Measurements from ENCODE around the gene SRPK2.
"Not testable (repeated sequence)": the region's sequence is repeated elsewhere in the genome, so short reads cannot be mapped to it uniquely, and the experiment has no call there.

The SRPK2 gene

DNA sequence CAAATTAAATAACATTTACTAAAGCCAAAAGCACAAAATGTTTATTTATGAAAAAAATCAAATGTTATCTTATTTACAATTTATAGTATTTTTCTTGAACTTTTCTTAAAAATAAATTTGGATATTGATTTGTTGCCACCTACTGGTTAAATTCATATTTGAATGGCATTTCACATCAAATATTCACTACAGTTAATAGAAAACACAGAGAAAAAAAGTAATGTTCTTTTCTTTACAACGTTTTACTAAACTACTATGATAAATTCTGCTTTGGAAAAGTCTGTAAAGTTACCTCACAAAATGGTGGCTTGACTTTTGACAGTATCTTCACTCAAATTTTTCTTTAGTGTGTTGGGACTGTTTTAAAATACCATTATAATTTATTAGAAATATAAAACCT, 52.7 kb downstream of the SRPK2 start:
- no peak for DNase-seq

DNA sequence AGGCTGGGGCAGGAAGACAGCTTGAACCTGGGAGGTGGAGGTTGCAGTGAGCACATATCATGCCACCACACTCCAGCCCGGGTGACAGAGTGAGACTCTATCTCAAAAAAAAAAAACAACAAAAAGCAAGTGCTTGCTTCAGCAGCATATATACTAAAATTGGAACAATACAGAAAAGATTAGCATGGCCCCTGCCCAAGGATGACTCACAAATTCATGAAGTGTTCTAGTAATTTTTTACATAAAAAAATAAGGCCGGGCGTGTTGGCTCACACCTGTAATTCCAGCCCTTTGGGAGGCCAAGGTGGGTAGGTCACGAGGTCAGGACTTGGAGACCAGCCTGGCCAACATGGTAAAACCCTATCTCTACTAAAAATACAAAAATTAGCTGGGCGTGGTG, 56.1 kb downstream of the SRPK2 start:
- not testable (repeated sequence) for DNase-seq

DNA sequence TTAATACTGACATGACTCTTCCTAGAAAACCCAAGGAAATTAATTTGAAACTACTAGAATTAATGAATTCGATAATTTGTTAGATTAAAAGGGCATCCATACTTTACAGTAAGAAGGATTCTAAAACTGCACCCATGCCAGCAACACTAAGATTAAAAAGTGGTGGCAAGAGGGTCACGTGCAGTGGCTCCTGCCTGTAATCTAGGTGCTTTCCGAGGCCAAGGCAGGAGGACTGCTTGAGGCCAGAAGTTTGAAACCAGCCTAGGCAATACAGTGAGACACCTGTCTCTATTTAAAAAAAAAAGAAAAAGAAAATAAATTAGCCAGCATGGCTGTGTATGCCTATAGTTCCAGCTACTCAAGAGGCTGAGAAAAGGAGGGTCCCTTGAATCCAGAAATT, 58.2 kb downstream of the SRPK2 start:
- no peak for DNase-seq

DNA sequence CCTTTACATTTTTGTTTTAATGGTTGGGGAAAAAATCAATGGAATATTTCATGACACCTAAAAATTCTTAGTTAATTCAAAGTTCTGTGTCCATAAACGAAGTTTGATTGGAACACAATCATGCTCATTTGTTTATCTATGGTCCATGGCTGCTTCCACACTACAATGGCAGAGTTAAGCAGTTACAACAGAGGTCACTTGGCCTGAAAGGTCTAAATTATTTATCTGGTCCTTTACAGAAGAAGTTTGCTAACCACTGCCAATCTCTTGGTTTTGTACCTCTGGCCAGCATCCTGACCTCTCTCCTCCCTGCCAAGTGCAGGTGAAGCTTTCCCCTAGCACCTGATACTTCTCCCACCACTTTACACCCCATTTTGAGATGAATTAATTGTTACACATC, 61.5 kb downstream of the SRPK2 start:
- DNase-seq: no peak

DNA sequence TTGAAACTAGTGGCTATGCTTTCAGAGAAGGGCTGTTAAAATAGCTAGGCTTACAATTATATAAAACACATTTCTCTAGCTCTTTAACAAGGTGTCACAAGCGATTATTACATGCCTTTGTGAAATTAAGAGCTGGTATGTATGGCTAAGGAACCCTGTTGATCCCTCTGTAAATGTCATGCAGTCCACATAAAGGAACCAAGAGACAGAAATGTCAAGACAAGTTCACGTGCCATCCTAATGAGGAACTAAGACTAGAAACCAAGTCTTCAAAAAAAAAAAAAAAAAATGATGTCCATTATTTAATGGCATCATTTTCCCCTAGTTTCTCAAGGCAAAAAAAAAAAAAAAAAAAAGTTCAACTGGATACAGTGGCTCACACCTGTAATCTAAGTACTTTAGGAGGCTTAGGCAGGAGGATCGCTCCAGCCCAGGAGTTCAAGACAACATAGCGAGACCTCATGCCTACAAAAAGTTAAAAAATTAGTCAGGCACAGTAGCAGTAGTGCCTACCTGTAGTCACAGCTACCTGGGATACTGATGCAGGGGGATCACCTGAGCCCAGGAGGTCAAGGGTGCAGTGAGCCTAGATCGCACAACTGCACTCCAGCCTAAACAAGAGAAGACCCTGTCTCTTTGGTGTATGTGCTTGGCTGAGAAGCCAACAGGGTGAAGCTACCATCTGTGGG, 63.4 kb downstream of the SRPK2 start:
- DNase-seq: no peak

DNA sequence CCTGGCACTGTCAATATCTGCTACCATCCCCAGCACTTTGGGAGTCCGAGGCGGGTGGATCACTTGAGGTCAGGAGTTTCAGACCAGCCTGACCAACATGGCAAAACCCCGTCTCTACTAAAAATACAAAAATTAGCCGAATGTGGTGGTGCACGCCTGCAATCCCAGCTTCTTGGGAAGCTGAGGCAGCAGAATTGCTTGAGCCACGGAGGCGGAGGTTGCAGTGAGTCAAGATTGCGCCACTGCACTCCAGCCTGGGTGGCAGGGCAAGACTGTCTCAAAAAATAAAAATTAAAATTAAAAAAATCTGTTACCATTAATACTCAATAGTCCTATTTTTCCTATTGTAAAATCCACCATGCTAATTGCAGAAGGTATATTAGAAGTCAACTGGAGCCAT, 64.1 kb downstream of the SRPK2 start:
- not testable (repeated sequence) for DNase-seq

DNA sequence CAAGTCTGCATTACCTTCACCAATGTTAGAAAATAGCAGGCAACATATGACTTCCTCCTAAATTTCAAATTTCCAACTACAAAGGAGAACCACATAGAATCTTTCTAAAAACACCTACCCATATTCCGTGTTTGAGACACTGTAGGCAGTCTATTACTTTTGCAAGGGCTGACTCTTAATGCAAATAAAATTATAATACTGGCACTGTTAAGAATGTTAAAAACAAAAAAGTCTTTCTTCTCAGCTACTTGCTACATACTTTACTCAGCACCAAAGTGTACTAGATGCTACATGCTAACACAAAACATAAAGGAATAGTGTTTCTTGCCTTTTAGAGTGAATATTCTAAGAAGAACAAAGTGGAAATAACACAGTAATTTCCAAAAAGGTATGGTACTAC, 65.4 kb downstream of the SRPK2 start:
- no peak for DNase-seq

DNA sequence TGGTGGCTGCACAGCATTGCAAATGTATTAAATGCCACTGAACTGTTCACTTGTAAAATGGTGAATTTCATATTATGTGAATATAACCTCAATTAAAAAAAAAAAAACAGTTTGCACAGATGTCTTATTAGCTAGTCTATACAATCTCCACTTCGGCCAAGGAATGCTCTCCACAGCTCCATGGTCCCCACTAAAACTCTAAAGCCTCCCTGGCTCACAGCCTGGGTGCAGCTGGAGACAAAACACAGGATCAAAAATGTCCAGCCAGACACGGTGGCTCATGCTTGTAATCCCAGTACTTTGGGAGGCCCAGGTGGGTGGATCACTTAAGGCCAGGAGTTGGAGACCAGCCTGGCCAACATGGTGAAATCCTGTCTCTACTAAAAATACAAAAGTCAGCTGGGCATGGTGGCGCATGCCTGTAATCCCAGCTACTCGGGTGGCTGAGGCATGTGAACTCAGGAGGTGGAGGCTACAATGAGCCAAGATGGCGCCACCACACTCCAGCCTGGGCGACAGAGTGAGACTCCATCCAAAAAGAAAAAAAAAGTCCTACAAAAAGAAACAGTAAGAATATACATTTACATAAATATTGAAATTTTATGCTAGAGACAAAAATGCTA, 66.0 kb downstream of the SRPK2 start:
- DNase-seq: no peak

DNA sequence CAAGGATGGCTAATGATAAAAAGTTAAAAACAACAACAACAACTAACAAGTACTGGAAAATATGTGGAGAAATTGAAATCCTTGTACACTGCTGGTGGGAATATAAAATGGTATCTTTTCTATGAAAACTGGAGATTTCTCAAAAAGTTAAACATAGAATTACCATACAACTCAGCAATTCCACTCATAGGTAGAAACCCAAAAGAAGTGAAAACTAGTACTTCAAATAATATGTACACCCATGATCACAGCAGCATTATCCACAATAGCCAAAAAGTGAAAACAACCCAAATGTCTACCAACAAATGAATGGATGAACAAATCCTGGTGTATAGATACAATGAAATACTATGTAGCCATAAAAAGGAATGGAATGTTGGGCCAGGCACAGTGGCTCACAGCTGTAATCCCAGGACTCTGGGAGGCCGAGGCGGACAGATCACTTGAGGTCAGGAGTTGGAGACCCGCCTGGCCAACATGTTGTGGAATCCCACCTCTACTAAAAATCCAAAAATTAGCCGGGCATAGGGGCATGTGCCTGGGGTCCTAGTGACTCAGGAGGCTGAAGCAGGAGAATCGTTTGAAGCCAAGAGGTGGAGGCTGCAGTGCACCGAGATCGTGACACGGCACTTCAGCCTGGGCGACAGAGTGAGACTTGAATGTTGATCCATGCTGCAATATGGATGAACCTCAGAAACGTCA, 66.8 kb downstream of the SRPK2 start:
- DNase-seq: no peak

DNA sequence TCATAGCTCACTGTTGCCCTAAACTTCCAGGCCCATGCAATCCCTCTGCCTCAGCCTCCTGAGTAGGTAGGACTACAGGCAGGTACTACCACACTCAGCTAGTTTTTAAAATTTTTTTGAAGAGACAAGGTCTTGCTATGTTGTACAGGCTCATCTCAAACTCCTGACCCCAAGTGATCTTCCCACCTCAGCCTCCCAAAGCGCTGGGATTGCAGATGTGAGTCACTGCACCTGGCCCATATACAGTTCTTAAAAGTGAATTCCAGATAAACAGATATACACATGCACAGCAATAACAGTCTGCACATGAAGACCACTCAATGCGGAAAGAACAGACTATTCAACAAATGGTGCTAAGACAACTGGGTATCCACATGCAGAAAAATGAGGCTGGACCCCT, 67.8 kb downstream of the SRPK2 start:
- DNase-seq: no peak

DNA sequence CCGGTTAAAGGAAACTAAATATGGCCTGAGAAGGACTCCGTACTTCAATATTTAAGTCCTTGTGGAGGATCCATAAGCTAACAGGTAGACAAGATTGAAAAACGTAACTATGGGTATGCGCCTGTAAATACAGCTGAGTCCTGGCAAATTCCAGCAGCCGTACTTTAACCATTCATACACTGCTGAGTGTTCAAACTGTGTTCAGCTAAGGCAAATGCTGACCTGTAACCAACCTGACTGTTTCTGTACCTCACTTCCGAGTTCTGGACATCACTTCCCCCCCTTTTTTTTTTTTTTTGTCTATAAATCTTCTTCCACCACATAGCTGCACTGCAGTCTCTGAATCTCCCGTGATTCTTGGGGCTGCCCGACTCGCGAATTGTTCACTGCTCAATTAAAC, 69.1 kb downstream of the SRPK2 start:
- DNase-seq: no peak

DNA sequence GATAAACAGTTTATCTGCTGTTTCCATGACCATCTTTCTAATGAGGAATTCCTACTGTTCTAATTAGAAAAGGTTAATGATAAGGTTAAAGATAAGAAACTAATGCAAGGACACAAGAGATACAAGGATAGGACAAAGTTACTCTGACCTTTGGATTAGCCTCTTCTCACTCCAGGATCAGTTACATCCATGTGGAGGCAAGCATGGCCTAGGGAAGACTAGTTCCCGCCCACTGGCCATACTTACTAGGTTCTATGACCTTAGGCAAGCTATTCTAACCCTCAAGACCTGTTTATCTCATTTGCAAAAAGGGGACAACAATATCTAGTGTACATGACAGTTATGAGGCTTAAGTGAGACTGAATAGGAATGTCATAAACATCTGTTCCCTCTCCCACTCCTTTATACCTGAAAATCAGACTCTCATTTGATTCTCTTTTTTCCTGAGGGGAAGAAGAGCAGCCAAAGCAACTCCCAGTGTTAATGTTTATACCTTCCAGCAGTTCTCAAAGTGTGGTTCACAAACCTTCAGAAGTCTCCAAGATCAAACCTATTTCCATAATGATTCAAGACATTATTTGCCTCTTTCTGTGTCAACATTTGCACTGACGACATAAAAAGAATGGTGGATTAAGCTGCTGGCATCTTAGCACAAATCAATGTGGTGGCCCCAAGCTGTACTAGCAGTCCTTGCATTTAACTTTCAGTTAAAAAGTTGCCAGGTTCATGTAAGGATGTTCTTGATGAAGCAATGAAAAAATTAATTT, 72.0 kb downstream of the SRPK2 start:
- DNase-seq: no peak

DNA sequence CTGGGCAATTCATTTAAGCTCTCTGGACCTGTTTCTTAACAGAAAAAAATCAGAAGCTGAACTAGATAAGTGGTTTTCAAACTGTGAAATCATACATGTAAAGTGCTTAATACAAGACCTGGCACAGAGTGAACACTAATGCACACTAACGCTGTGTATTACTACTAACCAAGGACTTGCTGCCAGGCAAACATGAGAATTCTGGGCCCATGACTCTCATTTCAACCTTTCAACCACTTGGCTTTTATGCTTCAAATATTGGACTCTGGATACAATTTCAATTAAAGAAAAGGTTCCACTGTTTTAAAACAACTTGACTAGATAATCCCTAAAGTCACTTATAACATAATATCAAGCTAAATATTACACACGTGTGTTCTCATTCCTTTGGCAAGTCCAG, 73.4 kb downstream of the SRPK2 start:
- DNase-seq: no peak

DNA sequence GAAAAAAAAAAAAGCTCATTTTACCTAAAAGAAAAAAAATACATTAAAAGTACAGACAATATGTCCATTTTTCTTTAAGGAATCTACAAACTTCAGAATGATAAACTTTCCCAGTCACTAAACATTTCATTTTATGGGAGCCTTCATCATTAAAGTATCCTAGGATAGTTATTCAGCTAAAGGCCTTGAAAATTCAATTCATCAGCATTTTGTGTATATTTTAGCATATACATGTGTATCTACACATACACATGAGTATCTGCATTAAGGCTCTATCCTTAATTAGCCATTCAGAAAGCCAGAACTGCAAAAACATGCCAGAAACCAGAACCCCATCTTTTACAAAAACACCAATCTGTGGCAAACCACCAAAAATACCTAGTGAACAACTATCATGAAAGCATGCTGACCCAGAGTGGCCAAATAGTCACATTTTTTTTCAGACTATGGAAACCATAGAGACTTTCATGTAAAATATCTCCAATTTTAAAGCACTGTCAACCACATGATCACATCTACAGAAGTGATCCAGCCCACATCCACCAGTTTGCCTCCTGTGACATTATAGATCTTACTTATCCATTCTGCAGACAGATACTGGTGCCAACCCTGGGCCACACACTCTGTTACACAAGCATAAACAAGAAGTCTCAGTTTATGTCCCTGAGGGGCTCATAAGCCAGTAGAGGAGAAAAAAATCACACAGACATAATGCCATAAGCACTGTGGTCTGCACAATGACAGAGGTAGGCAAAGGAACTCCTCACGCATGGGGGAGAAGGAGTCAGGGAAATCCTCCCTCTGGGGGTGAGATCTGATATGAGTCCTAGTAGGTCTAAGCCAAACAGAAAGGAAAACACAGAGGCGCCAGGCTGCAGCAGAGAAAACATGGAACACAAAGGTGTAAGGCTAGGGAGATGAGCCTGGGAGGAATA, 79.2 kb downstream of the SRPK2 start:
- no peak for DNase-seq

DNA sequence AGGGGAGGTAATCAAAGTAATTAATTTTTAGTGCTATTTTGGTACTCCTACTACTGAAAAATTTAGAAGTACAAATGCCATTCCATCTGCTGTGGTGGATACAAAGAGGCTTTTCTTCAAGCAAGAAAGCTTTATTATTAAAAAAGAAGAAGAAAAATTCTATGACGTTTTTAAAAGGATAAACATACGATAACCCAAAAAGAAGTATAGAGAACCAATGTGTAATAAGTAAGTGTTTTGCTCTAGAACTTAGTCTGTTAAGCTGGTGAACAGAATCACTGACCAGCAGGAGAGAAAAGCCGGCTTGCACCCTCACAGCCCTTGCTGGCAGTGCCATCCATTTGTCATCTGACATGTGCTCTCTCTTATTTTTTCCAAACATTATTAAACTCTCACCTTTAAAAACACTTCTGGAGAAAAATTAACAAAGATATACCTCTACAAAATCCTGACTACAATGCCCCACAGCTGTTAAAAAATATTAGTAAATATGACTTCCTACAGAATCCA, 81.5 kb downstream of the SRPK2 start:
- no peak for DNase-seq

DNA sequence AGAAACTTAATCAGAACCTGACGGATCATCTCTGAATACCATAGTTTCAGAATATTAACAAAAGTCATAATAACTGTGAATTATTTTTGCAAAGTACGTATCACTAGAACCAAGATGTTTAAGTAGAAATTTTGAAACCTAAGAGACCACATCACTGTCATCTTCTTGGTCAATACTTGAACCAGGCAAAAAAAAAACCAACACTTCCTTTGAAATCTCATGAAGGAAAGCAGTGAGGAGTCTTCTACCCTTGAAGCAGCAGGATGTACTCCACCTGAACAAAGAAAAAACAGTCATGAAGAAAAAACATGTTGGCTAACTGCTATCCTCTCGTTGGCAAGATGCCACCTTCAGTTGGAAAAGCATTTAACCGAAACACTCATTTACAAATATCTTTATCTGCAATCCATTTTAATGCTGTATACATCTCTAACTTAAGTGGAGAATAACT, 82.4 kb downstream of the SRPK2 start:
- no peak for DNase-seq

DNA sequence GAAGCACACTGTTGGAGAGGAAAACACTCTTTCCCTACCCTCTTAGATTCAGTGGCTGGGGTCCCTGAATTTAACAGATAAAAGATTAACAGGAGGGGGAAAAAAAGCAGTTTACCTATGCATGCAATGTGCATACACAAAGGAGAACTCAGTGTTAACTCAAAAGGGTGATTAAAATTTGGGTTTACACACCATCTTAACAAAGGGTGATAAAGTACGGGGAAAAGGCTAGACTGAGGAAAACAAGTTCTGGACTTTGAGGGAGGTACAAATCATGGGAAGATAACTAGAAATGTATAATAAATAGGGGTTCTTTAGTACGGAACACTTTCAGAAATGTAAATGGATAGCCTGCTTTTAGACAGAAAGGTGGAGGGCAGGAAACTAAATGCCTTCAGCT, 83.1 kb downstream of the SRPK2 start:
- no peak for DNase-seq

DNA sequence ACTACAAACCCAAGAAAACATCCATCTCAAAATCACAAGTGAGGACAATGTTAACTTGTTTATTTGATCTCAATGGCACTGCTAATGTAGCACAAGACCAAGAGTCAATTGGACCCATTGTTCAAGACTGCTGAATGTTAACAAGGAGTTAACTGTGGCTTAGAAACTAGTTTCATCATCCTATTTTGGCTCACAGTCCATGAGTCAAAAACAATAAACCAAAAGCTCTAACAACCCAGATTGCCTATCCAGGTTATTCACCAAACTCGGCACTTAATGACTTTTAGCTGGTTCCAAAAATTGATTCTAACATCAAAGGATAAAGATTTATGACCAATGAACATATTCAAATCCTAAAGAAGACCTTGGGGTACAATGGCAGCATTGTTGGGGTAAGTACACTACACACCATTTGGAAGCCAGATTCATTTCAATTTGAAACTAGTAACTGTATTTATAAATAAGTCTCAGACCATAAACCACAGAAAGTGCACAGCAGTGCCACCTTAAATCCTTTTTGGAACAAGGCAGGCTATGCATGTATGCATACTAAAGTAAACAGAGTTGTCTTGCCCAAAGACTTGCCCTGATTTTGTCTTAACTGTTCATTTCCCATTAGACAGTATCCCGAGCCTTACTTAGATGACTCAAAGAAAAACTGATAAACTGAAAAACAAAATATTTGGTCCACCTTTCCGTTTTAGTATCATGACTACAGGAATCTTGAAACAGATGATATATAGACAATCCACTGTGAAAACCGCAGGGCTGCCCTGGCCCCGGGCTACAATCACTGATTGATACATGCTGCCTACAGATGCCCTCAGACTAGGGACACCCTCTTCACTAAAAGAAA, 84.5 kb downstream of the SRPK2 start:
- DNase-seq: no peak

DNA sequence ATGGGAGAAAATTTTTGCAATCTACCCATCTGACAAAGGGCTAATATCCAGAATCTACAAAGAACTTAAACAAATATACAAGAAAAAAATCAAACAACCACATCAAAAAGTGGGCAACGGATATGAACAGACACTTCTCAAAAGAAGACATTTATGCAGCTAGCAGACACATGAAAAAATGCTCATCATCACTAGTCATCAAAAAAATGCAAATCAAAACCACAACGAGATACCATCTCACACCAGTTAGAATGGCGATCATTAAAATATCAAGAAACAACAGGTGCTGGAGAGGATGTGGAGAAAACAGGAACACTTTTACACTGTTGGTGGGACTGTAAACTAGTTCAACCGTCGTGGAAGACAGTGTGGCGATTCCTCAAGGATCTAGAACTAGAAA, 88.1 kb downstream of the SRPK2 start:
- DNase-seq: not testable (repeated sequence)

DNA sequence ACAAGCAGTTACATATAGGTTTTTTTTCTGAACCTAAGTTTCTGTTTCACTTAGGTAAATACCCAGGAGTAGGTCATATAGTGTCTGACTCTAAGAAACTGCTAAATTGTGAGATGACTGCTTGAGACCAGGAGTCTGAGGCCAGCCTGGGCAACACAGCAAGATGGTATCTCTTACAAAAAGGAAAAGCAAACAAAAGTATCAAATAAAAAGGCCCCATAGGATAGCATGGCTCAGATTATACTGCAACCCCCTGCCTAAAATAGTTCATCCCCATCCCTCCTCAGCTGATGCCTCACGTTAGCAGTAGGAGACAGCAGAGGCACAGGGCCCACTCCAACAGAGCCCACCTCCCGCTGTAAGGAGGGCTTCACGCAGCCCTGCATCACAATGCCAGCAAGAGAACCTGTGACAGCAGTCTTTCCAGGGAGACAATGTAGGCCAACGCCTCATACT, 90.3 kb downstream of the SRPK2 start:
- DNase-seq: peak; percentile 66

DNA sequence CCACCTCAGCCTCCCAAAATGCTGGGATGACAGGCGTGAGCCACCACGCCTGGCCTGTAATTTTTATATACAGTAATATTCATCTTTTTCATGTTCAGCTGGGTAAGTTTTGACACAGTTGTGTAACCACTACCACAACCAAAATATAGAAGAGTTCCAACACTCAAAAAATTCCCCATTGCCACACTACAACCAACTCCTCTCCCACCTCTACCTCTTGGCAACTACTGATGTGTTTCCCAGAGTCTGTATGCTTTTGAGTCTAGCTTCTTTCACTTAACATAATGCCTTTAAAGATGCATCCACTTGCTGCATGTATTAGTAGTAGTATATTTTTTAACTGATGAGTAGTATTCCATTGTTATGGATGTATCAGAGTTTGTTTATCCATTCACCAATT, 90.7 kb downstream of the SRPK2 start:
- DNase-seq: no peak
